WTC11 (cell line): Measurements from ENCODE around the gene PIKFYVE. TPM values are rescaled to one million over a fixed set of nuclear protein-coding genes. Genes with fewer than 3 reads are reported as not detected.

Source experiments
- ATAC-seq: fragments of 200-7000 bp; cut with Tn5 transposase; 2 replicates; pipeline ENCODE4 v1.10.0; 2021; ENCODE audit warnings: mild to moderate bottlenecking, moderate library complexity
- CTCF ChIA-PET: fragments of 300-600 bp; sonication (Branson Sonifier 250); formaldehyde crosslinking; loops from one replicate; lab custom pipeline; 2021; ENCODE audit warnings: antibody characterized with exemption; lab: Charles Lee
- POLR2A ChIA-PET: fragments of 350-600 bp; sonication (Branson Sonifier 250); formaldehyde crosslinking; loops from one replicate; lab custom pipeline; 2021; ENCODE audit warnings: antibody characterized with exemption; lab: Charles Lee
- DNase-seq: peaks from one replicate; pipeline ENCODE4 v3.0.0; 2021; ENCODE audit warnings: low spot score
- H3K27ac Mint-ChIP-seq: 2 replicates; pipeline ENCODE4 v1.8.0; 2021; ENCODE audit warnings: mixed read lengths
- H3K27me3 Mint-ChIP-seq: 2 replicates; pipeline ENCODE4 v1.8.0; 2021; ENCODE audit warnings: low read depth, mild to moderate bottlenecking, moderate library complexity, mixed read lengths
- H3K36me3 Mint-ChIP-seq: 2 replicates; pipeline ENCODE4 v1.8.0; 2021; ENCODE audit warnings: mixed read lengths
- H3K4me1 Mint-ChIP-seq: 2 replicates; pipeline ENCODE4 v1.8.0; 2022; ENCODE audit warnings: mixed read lengths
- H3K4me3 Mint-ChIP-seq: 2 replicates; pipeline ENCODE4 v1.8.0; 2021; ENCODE audit warnings: mild to moderate bottlenecking, moderate library complexity, mixed read lengths
- H3K9me3 Mint-ChIP-seq: 2 replicates; pipeline ENCODE4 v1.8.0; 2021; ENCODE audit warnings: mixed read lengths
- CREB1 ChIP-seq: sonication (generic); formaldehyde crosslinking; IDR thresholded peaks from 2 replicates; pipeline ENCODE4 v1.8.0; 2023; ENCODE audit warnings: mild to moderate bottlenecking, missing genetic modification reagents
- FOXJ3 ChIP-seq: sonication (generic); formaldehyde crosslinking; IDR thresholded peaks from 2 replicates; pipeline ENCODE4 v1.9.0; 2021; ENCODE audit warnings: missing genetic modification reagents, mild to moderate bottlenecking, borderline replicate concordance
- KAT7 ChIP-seq: sonication (generic); formaldehyde crosslinking; IDR thresholded peaks from 2 replicates; pipeline ENCODE4 v1.8.1; 2023; ENCODE audit warnings: missing genetic modification reagents, mild to moderate bottlenecking, borderline replicate concordance
- RELA ChIP-seq: sonication (generic); formaldehyde crosslinking; IDR thresholded peaks from 2 replicates; pipeline ENCODE4 v1.8.1; 2022; ENCODE audit warnings: missing genetic modification reagents, mild to moderate bottlenecking, borderline replicate concordance
- RORB ChIP-seq: fragments of 250-450 bp; sonication (Bioruptor Pico); IDR thresholded peaks from 2 replicates; pipeline ENCODE4 v1.9.0; 2021; ENCODE audit warnings: mild to moderate bottlenecking
- TCF7 ChIP-seq: sonication (generic); formaldehyde crosslinking; IDR thresholded peaks from 2 replicates; pipeline ENCODE4 v1.8.0; 2022; ENCODE audit warnings: mild to moderate bottlenecking, low read depth, missing genetic modification reagents, moderate library complexity
- ZNF138 ChIP-seq: sonication (generic); formaldehyde crosslinking; conservative IDR thresholded peaks from 2 replicates; pipeline ENCODE4 v1.8.1; 2022; ENCODE audit warnings: mild to moderate bottlenecking, moderate library complexity, missing genetic modification reagents
- ZNF317 ChIP-seq: sonication (generic); formaldehyde crosslinking; IDR thresholded peaks from 2 replicates; pipeline ENCODE4 v1.8.1; 2023; ENCODE audit warnings: low read depth, mild to moderate bottlenecking, moderate library complexity, missing genetic modification reagents, borderline replicate concordance
- ZNF416 ChIP-seq: fragments of 250-450 bp; sonication (Bioruptor Pico); IDR thresholded peaks from 2 replicates; pipeline ENCODE4 v1.9.0; 2021; ENCODE audit warnings: mild to moderate bottlenecking, inconsistent platforms
- total RNA-seq: library from RNA; stranded (reverse); gene quantifications from 3 replicates; pipeline ENCODE4 v1.2.3, GENCODE V29; 2021
- TF ChIP-seq, protein P1 (sequence below): fragments of 250-450 bp; sonication (Bioruptor Pico); IDR thresholded peaks from 2 replicates; pipeline ENCODE4 v1.9.0; 2021; ENCODE audit warnings: mild to moderate bottlenecking
- TF ChIP-seq, protein P2 (sequence below): sonication (generic); formaldehyde crosslinking; IDR thresholded peaks from 2 replicates; pipeline ENCODE4 v1.8.1; 2022; ENCODE audit warnings: mild to moderate bottlenecking, missing genetic modification reagents, moderate library complexity, borderline replicate concordance
- TF ChIP-seq, protein P3 (sequence below): sonication (generic); formaldehyde crosslinking; IDR thresholded peaks from 2 replicates; pipeline ENCODE4 v1.8.1; 2023; ENCODE audit warnings: mild to moderate bottlenecking, missing genetic modification reagents, moderate library complexity
- TF ChIP-seq, protein P4 (sequence below): fragments of 250-450 bp; sonication (Bioruptor Pico); IDR thresholded peaks from 2 replicates; pipeline ENCODE4 v1.9.0; 2021; ENCODE audit warnings: mild to moderate bottlenecking
- TF ChIP-seq, protein P5 (sequence below): sonication (generic); formaldehyde crosslinking; IDR thresholded peaks from 2 replicates; pipeline ENCODE4 v1.8.1; 2023; ENCODE audit warnings: mild to moderate bottlenecking, missing genetic modification reagents, borderline replicate concordance
- TF ChIP-seq, protein P6 (sequence below): sonication (generic); formaldehyde crosslinking; IDR thresholded peaks from 2 replicates; pipeline ENCODE4 v1.8.0; 2023; ENCODE audit warnings: mild to moderate bottlenecking, missing genetic modification reagents
- TF ChIP-seq, protein P7 (sequence below): sonication (generic); formaldehyde crosslinking; IDR thresholded peaks from 2 replicates; pipeline ENCODE4 v1.8.0; 2022; ENCODE audit warnings: mild to moderate bottlenecking, missing genetic modification reagents

The PIKFYVE gene
- total RNA-seq, 1 experiment from 2014 or later: 36.1 TPM

DNA sequence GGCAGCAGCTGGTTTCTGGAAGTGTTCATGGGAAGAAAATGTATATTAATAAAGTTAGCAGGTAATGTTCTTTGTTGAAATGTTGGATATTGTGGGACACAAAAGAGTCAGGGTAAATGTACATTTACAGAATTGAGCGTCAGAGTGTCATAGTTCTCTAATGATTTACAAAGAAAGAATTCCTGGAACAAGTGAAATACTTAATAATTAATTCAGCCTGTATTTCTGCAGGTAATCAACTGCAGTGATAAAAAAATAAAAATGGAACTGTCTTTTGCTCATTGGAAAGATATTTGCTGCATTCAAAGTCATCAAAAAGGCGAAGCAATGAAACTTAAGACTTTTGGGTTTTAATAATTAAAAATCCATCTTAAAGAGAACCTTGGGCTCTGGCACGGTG lies 113.1 kb downstream of the PIKFYVE start:
- H3K9me3 Mint-ChIP-seq: peaks cover 14% of the 10 kb centered on the region
- no peak for TF ChIP-seq ZNF416 (CRISPR knock-in tag)
- TF ChIP-seq CREB1: no peak
- TF ChIP-seq, protein P1, sequence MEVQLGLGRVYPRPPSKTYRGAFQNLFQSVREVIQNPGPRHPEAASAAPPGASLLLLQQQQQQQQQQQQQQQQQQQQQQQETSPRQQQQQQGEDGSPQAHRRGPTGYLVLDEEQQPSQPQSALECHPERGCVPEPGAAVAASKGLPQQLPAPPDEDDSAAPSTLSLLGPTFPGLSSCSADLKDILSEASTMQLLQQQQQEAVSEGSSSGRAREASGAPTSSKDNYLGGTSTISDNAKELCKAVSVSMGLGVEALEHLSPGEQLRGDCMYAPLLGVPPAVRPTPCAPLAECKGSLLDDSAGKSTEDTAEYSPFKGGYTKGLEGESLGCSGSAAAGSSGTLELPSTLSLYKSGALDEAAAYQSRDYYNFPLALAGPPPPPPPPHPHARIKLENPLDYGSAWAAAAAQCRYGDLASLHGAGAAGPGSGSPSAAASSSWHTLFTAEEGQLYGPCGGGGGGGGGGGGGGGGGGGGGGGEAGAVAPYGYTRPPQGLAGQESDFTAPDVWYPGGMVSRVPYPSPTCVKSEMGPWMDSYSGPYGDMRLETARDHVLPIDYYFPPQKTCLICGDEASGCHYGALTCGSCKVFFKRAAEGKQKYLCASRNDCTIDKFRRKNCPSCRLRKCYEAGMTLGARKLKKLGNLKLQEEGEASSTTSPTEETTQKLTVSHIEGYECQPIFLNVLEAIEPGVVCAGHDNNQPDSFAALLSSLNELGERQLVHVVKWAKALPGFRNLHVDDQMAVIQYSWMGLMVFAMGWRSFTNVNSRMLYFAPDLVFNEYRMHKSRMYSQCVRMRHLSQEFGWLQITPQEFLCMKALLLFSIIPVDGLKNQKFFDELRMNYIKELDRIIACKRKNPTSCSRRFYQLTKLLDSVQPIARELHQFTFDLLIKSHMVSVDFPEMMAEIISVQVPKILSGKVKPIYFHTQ (CRISPR knock-in tag): no peak
- TF ChIP-seq, protein P2, sequence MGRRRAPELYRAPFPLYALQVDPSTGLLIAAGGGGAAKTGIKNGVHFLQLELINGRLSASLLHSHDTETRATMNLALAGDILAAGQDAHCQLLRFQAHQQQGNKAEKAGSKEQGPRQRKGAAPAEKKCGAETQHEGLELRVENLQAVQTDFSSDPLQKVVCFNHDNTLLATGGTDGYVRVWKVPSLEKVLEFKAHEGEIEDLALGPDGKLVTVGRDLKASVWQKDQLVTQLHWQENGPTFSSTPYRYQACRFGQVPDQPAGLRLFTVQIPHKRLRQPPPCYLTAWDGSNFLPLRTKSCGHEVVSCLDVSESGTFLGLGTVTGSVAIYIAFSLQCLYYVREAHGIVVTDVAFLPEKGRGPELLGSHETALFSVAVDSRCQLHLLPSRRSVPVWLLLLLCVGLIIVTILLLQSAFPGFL: no peak
- TF ChIP-seq, all 79 proteins: peak for 0
- Mint-ChIP-seq H3K36me3 (peaks cover 11% of the 10 kb centered on the region), H3K4me1 (peaks cover 25% of the 10 kb centered on the region), H3K27ac (no peak overlapping the region), H3K27me3 (peaks cover 12% of the 10 kb centered on the region; the same call in 1 of the 2 replicates), H3K4me3 (no peak overlapping the region)
- no peak for DNase-seq
- CTCF ChIA-PET: no interaction called here
- POLR2A ChIA-PET: no interaction called here
- ATAC-seq: no peak

DNA sequence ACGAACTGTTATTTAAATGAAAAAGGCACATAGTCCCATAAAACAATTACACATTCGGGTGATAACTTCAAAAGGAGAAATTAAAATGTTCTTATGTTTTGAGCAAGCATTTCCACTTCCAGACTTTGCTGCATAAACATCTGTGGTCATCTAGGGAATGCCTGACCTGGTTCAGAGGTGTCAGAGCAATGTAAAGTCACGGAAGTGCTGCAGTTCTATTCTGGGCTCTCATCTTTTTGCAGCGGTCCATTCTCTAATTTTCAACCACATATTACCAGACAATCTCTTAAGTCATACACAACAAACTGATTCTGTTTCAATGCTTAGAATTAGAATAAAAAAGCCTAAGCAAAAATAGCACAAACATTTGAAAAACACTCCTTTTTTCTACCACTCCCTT lies 118.6 kb downstream of the PIKFYVE start:
- ChIA-PET POLR2A (no interaction called here), CTCF (no interaction called here)
- Mint-ChIP-seq H3K27me3 (peaks cover 10% of the 10 kb centered on the region; the same call in 1 of the 2 replicates), H3K4me3 (no peak overlapping the region), H3K4me1 (no peaks in the 10 kb centered on the region)
- no peak for TF ChIP-seq FOXJ3 (CRISPR knock-in tag)
- TF ChIP-seq, protein P3, sequence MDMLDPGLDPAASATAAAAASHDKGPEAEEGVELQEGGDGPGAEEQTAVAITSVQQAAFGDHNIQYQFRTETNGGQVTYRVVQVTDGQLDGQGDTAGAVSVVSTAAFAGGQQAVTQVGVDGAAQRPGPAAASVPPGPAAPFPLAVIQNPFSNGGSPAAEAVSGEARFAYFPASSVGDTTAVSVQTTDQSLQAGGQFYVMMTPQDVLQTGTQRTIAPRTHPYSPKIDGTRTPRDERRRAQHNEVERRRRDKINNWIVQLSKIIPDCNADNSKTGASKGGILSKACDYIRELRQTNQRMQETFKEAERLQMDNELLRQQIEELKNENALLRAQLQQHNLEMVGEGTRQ (CRISPR knock-in tag): no peak
- no peak for TF ChIP-seq ZNF317 (CRISPR knock-in tag)
- TF ChIP-seq KAT7: no peak
- TF ChIP-seq, protein P4, sequence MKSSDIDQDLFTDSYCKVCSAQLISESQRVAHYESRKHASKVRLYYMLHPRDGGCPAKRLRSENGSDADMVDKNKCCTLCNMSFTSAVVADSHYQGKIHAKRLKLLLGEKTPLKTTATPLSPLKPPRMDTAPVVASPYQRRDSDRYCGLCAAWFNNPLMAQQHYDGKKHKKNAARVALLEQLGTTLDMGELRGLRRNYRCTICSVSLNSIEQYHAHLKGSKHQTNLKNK (CRISPR knock-in tag): no peak
- TF ChIP-seq, all 79 proteins: peak for 0
- Mint-ChIP-seq H3K9me3 (peaks cover 4% of the 10 kb centered on the region; the same call in 1 of the 2 replicates), H3K36me3 (no peaks in the 10 kb centered on the region), H3K27ac (no peak overlapping the region)
- no peak for DNase-seq
- ATAC-seq: no peak

DNA sequence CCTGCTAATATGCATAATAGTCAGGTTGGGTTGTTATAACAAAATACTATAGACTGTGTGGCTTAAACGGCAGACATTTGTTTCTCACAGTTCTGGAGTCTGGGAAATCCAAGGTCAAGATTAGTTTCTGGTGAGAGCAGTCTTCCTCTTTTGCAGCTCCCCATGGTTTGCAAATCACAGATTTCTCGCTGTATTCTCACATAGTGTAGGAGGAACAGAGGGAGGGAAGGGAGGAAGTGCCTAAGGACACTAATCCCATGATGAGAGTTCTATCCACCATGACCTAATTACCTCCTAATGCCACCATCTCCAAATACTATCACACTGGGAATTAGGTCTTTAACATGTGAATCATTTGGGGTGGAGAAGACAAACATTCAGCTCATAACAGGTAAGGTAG lies 120.5 kb downstream of the PIKFYVE start:
- peaks cover 10% of the 10 kb centered on the region; the same call in 1 of the 2 replicates for H3K27me3 Mint-ChIP-seq
- no peak overlapping the region for H3K4me3 Mint-ChIP-seq
- DNase-seq (no peak), ATAC-seq (no peak; the same call in 1 of the 2 replicates)
- ChIA-PET CTCF (interaction anchor here (1.6 kb wide), 1 partner anchor 13 kb away, joined by 8 read pairs; no protein-coding TSS in a partner anchor), POLR2A (no interaction called here)
- H3K27ac Mint-ChIP-seq: no peak overlapping the region
- no peaks in the 10 kb centered on the region for H3K4me1 Mint-ChIP-seq
- H3K36me3 Mint-ChIP-seq: no peaks in the 10 kb centered on the region
- H3K9me3 Mint-ChIP-seq: peaks cover 4% of the 10 kb centered on the region; the same call in 1 of the 2 replicates
- TF ChIP-seq, protein P5, sequence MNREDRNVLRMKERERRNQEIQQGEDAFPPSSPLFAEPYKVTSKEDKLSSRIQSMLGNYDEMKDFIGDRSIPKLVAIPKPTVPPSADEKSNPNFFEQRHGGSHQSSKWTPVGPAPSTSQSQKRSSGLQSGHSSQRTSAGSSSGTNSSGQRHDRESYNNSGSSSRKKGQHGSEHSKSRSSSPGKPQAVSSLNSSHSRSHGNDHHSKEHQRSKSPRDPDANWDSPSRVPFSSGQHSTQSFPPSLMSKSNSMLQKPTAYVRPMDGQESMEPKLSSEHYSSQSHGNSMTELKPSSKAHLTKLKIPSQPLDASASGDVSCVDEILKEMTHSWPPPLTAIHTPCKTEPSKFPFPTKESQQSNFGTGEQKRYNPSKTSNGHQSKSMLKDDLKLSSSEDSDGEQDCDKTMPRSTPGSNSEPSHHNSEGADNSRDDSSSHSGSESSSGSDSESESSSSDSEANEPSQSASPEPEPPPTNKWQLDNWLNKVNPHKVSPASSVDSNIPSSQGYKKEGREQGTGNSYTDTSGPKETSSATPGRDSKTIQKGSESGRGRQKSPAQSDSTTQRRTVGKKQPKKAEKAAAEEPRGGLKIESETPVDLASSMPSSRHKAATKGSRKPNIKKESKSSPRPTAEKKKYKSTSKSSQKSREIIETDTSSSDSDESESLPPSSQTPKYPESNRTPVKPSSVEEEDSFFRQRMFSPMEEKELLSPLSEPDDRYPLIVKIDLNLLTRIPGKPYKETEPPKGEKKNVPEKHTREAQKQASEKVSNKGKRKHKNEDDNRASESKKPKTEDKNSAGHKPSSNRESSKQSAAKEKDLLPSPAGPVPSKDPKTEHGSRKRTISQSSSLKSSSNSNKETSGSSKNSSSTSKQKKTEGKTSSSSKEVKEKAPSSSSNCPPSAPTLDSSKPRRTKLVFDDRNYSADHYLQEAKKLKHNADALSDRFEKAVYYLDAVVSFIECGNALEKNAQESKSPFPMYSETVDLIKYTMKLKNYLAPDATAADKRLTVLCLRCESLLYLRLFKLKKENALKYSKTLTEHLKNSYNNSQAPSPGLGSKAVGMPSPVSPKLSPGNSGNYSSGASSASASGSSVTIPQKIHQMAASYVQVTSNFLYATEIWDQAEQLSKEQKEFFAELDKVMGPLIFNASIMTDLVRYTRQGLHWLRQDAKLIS (CRISPR knock-in tag): no peak
- TF ChIP-seq RORB (CRISPR knock-in tag): no peak
- TF ChIP-seq, protein P4 (CRISPR knock-in tag): no peak
- TF ChIP-seq, protein P6, sequence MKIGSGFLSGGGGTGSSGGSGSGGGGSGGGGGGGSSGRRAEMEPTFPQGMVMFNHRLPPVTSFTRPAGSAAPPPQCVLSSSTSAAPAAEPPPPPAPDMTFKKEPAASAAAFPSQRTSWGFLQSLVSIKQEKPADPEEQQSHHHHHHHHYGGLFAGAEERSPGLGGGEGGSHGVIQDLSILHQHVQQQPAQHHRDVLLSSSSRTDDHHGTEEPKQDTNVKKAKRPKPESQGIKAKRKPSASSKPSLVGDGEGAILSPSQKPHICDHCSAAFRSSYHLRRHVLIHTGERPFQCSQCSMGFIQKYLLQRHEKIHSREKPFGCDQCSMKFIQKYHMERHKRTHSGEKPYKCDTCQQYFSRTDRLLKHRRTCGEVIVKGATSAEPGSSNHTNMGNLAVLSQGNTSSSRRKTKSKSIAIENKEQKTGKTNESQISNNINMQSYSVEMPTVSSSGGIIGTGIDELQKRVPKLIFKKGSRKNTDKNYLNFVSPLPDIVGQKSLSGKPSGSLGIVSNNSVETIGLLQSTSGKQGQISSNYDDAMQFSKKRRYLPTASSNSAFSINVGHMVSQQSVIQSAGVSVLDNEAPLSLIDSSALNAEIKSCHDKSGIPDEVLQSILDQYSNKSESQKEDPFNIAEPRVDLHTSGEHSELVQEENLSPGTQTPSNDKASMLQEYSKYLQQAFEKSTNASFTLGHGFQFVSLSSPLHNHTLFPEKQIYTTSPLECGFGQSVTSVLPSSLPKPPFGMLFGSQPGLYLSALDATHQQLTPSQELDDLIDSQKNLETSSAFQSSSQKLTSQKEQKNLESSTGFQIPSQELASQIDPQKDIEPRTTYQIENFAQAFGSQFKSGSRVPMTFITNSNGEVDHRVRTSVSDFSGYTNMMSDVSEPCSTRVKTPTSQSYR: no peak
- TF ChIP-seq, protein P7, sequence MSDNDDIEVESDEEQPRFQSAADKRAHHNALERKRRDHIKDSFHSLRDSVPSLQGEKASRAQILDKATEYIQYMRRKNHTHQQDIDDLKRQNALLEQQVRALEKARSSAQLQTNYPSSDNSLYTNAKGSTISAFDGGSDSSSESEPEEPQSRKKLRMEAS (CRISPR knock-in tag): no peak
- no peak for TF ChIP-seq FOXJ3 (CRISPR knock-in tag)
- TF ChIP-seq TCF7 (CRISPR knock-in tag): no peak
- no peak for TF ChIP-seq RELA (CRISPR knock-in tag)
- TF ChIP-seq ZNF138 (CRISPR knock-in tag): no peak
